ENCODE data around the gene COL7A1. TPM values are rescaled to one million over a fixed set of nuclear protein-coding genes. Genes with fewer than 3 reads are reported as not detected.
A peak's percentile ranks its signal among the peaks of the same experiment; 100 is the strongest.

The COL7A1 gene
- total and polyA plus RNA-seq, 8 donors = 0.41 to 12.6 (median 1.2) TPM

- no peak for ATAC-seq
- Histone ChIP-seq H3K4me3 (no peak overlapping the region), H3K4me1 (peaks cover 1 to 5% (median 3%) of the 10 kb centered on the region in 3 donors), H3K36me3 (no peaks in the 10 kb centered on the region), H3K27ac (no peak overlapping the region), H3K9me3 (no peaks in the 10 kb centered on the region), H3K27me3 (no peaks in the 10 kb centered on the region)
- WGBS, 2 donors = 79 to 82% methylated on average over 20 of the region's 20 CpGs
- intact Hi-C loops (cut with DNase I) = no loop called here
- TF ChIP-seq CTCF (IDR thresholded peaks at IDR 0.05) = no peak
- no peak for FAIRE-seq
- DNase-seq = peak in 1 of 6 donors; percentile 60
Observed at GRCh38 chr3:48562367-48563095, 32.6 kb downstream of the COL7A1 start.

GRCh38 chr3:48561045-48561736, 33.9 kb downstream of the COL7A1 start:
- no peaks in the 10 kb centered on the region for H3K9me3 ChIP-seq
- no peak for ATAC-seq
- no peaks in the 10 kb centered on the region for H3K27me3 ChIP-seq
- H3K27ac ChIP-seq = no peak overlapping the region
- H3K4me1 ChIP-seq = peaks cover 4 to 7% (median 6%) of the 10 kb centered on the region in 3 donors
- peak in 2 of 6 donors; percentile 25 to 74 for DNase-seq
- TF ChIP-seq CTCF (IDR thresholded peaks at IDR 0.05) = no peak
- intact Hi-C loops (cut with DNase I) = no loop called here
- H3K4me3 ChIP-seq = peak overlapping the region in 1 of 4 donors; percentile 10
- no peaks in the 10 kb centered on the region for H3K36me3 ChIP-seq
- WGBS, 2 donors = 52 to 53% methylated on average over 17 to 21 of the region's 21 CpGs
- FAIRE-seq = no peak

DNA sequence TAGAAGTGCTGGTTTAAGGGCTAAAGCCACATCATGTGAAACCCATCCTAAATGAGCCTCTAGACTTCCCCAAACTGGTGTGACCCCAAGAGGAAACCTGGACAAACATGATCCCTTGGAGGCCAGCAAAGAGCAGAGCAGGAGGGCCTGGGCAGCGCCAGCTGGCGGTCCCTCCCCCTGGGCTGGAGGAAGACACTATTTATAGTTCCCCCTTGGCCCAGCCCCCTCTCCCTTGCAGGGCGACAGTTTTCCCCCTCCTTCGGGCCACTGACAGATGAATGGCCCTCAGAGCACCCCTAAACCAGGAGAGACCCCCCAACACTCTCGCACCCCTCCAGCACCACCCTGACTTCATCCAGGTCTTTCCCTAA, 34.5 kb downstream of the COL7A1 start:
- ATAC-seq (no peak), DNase-seq (no peak), FAIRE-seq (no peak)
- Histone ChIP-seq H3K27me3 (no peaks in the 10 kb centered on the region), H3K9me3 (no peaks in the 10 kb centered on the region), H3K4me1 (peaks cover 6 to 10% (median 7%) of the 10 kb centered on the region in 3 donors), H3K4me3 (peak overlapping the region in 1 of 4 donors; percentile 10), H3K27ac (peak overlapping the region in 2 of 4 donors; percentile 6 to 17), H3K36me3 (no peaks in the 10 kb centered on the region)
- 45 to 46% methylated on average over 4 to 5 of the region's 5 CpGs for WGBS, 2 donors
- intact Hi-C loops (cut with DNase I) = no loop called here
- no peak for TF ChIP-seq CTCF (IDR thresholded peaks at IDR 0.05)

DNA sequence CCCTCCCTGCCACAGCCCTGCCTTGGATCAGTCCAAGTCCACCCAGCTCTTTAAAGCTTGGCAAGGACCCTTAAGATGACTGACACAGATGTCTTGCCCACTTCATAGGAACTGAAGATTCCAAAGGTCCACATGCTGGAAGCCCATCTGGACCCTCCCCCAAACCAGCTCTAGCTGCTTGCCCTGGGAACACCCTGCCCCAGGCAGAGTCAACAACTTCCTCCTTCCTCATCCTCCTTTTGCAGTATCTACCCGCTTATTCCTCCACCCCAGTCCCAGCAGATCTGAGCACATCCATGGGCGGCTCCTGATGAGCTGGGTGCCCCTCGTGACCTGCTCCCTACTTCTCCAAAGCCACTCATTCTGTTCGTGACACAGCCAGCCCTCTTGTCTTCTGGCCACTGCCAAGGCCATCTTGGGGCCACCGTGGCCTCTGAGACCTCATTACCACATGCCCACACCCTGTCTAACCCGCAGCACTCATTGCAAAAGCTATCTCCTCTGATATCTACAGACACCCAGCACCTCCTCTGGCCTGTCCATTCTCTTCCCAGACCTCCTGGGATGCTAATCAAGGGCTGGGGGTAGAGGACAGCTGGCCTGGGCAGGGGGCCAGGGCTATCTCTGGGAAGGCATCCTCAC, 36.5 kb downstream of the COL7A1 start:
- 51 to 56% methylated on average over 6 of the region's 6 CpGs for WGBS, 2 donors
- Histone ChIP-seq H3K4me3 (no peak overlapping the region), H3K27ac (peak overlapping the region in 1 of 4 donors; percentile 27), H3K4me1 (peaks cover 11 to 20% (median 17%) of the 10 kb centered on the region in 3 donors), H3K36me3 (no peaks in the 10 kb centered on the region), H3K27me3 (no peaks in the 10 kb centered on the region), H3K9me3 (no peaks in the 10 kb centered on the region)
- intact Hi-C loops (cut with DNase I) = no loop called here
- no peak for TF ChIP-seq CTCF (IDR thresholded peaks at IDR 0.05)
- DNase-seq (no peak), FAIRE-seq (no peak), ATAC-seq (no peak)

All from pancreas (tissue), 10 donors.